Prostate gland (tissue), 2 donors: ENCODE data around the gene GEN1.

Experiments used
- POLR2A ChIP-seq: fragments of 450-650 bp; IDR thresholded peaks from one replicate; pipeline ENCODE4 v1.6.1; 2016; ENCODE audit warnings: antibody characterized with exemption, mild to moderate bottlenecking
- POLR2AphosphoS5 ChIP-seq: sonication (generic); formaldehyde crosslinking; IDR thresholded peaks from one replicate; pipeline ENCODE4 v1.6.1; 2017; ENCODE audit warnings: antibody characterized with exemption
- TF ChIP-seq, protein P1 (sequence below), 4 experiments: fragments of 200-600 bp in 2 of 4; fragments of 450-650 bp in 2 of 4; sonication (generic) in 2 of 4; IDR thresholded peaks; 1 replicate in 3 of 4; 2 replicates in 1 of 4; pipeline ENCODE4 v1.5.1; 2016 to 2019; ENCODE audit warnings: antibody characterized with exemption in 4 of 4, mild to moderate bottlenecking in 2 of 4, moderate library complexity in 2 of 4

DNA sequence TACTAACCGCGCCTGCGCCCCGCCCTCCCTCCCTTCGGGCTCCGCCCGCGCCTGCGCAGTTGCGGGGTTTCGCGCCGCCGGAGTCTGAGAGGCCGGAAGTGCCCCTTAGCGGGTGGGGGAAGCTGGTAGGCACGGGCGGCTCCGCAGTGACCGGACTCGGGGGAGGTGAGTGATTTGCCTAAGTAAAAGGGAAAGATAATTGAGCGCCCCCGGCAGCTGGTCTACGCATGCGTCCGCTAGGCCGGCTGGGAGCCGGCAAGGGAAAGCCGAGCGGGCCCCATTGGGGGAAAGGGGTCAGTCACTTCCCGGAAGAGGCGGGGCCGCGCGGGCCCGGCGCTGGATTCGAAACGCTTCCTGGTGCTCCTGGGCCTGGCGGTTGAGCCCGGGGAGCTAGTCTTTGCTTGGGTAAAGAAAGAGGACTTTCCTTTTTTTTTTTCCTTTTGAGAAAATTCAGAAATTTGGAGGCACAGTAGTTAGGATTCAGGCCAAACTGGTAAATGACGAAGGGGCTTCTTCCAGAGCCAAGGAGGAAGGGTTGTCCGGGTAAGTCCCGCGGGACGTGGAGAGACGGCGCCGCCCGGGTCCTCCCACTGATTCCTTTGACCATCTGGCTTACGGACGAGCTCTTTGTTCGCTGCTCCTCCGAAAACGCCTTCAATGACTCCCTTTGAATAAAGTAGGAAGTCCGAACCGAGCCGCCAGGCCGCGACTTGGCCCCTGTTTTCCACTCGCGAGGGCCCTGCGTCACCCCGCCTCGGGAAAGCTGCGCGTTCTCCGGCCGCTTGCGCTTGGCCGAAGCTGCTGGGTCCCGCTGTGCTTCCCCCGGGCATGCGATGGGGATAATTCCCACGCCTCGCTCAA is at the start of gene GEN1, which contains the start of gene SMC6:
- TF ChIP-seq, protein P1, sequence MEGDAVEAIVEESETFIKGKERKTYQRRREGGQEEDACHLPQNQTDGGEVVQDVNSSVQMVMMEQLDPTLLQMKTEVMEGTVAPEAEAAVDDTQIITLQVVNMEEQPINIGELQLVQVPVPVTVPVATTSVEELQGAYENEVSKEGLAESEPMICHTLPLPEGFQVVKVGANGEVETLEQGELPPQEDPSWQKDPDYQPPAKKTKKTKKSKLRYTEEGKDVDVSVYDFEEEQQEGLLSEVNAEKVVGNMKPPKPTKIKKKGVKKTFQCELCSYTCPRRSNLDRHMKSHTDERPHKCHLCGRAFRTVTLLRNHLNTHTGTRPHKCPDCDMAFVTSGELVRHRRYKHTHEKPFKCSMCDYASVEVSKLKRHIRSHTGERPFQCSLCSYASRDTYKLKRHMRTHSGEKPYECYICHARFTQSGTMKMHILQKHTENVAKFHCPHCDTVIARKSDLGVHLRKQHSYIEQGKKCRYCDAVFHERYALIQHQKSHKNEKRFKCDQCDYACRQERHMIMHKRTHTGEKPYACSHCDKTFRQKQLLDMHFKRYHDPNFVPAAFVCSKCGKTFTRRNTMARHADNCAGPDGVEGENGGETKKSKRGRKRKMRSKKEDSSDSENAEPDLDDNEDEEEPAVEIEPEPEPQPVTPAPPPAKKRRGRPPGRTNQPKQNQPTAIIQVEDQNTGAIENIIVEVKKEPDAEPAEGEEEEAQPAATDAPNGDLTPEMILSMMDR (IDR thresholded peaks at IDR 0.05): no peak
- TF ChIP-seq POLR2A (no peak), POLR2AphosphoS5 (peak; percentile 74)
